Measurements from ENCODE around the gene MYCN.
"Not testable (repeated sequence)": the region's sequence is repeated elsewhere in the genome, so short reads cannot be mapped to it uniquely, and the experiment has no call there.

MYCN gene

DNA sequence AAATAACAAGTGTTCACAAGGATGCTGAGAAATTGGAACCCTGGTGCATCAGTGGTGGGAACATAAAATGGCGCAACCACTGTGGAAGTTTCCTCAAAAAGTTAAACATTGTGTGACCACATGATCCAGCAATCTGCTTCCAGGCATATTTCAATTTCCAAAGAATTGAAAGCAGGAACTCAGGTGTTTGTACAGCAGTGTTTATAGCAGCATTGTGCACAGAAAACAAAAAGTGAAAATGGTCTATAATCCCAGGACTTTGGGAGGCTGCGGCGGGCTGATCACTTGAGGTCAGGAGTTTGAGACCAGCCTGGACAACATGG lies 38.6 kb upstream of the MYCN start:
- TF ChIP-seq, protein P1, sequence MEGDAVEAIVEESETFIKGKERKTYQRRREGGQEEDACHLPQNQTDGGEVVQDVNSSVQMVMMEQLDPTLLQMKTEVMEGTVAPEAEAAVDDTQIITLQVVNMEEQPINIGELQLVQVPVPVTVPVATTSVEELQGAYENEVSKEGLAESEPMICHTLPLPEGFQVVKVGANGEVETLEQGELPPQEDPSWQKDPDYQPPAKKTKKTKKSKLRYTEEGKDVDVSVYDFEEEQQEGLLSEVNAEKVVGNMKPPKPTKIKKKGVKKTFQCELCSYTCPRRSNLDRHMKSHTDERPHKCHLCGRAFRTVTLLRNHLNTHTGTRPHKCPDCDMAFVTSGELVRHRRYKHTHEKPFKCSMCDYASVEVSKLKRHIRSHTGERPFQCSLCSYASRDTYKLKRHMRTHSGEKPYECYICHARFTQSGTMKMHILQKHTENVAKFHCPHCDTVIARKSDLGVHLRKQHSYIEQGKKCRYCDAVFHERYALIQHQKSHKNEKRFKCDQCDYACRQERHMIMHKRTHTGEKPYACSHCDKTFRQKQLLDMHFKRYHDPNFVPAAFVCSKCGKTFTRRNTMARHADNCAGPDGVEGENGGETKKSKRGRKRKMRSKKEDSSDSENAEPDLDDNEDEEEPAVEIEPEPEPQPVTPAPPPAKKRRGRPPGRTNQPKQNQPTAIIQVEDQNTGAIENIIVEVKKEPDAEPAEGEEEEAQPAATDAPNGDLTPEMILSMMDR (IDR thresholded peaks at IDR 0.05; ENCODE audit: poor library complexity, severe bottlenecking), result no peak
- H3K4me1 ChIP-seq (ENCODE audit: insufficient read depth, poor library complexity, severe bottlenecking), result no peaks in the 10 kb centered on the region
- no peaks in the 10 kb centered on the region for H3K9me3 ChIP-seq (ENCODE audit: severe bottlenecking)

DNA sequence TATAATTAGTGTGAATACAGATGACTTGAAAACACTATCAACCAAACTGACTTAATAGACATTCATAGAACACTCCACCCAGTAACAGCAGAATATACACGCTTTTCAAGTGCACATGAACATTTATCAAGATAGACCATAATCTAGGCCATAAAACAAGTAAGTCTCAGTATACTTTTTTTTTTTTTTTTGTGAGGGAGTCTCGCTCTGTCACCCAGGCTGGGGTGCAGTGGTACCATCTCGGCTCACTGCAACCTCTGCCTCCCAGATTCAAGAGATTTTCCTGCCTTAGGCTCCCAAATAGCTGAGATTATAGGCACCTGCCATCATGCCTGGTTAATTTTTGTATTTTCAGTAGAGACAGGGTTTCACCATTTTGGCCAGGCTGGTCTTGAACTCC lies 36.4 kb upstream of the MYCN start:
- H3K27ac ChIP-seq (ENCODE audit: poor library complexity, severe bottlenecking); H3K36me3 ChIP-seq (ENCODE audit: low read depth); H3K4me1 ChIP-seq (ENCODE audit: insufficient read depth, poor library complexity, severe bottlenecking); ATAC-seq (ENCODE audit: low read depth); DNase-seq (ENCODE audit: low spot score); H3K9me3 ChIP-seq (ENCODE audit: severe bottlenecking); H3K27me3 ChIP-seq (ENCODE audit: insufficient read depth, poor library complexity, severe bottlenecking); H3K4me3 ChIP-seq (ENCODE audit: severe bottlenecking): not testable (repeated sequence)

More for the DNA sequence above, 38.6 kb upstream of the MYCN start:
- Histone ChIP-seq H3K4me3 (ENCODE audit: severe bottlenecking) (no peak overlapping the region), H3K27ac (ENCODE audit: poor library complexity, severe bottlenecking) (no peak overlapping the region), H3K27me3 (ENCODE audit: insufficient read depth, poor library complexity, severe bottlenecking) (no peaks in the 10 kb centered on the region), H3K36me3 (ENCODE audit: low read depth) (no peaks in the 10 kb centered on the region)
- ATAC-seq (ENCODE audit: low read depth), result no peak
- DNase-seq (ENCODE audit: low spot score), result no peak

- ATAC-seq (ENCODE audit: low read depth) (no peak), DNase-seq (ENCODE audit: low spot score) (no peak)
- H3K27ac ChIP-seq (ENCODE audit: poor library complexity, severe bottlenecking), result no peak overlapping the region
- H3K9me3 ChIP-seq (ENCODE audit: severe bottlenecking), result no peaks in the 10 kb centered on the region
- no peaks in the 10 kb centered on the region for H3K27me3 ChIP-seq (ENCODE audit: insufficient read depth, poor library complexity, severe bottlenecking)
- H3K4me1 ChIP-seq (ENCODE audit: insufficient read depth, poor library complexity, severe bottlenecking), result no peaks in the 10 kb centered on the region
- TF ChIP-seq, protein P1 (IDR thresholded peaks at IDR 0.05; ENCODE audit: poor library complexity, severe bottlenecking), result no peak
- H3K4me3 ChIP-seq (ENCODE audit: severe bottlenecking), result no peak overlapping the region
- no peaks in the 10 kb centered on the region for H3K36me3 ChIP-seq (ENCODE audit: low read depth)
Measured at GRCh38 chr2:15905267-15905645, 35.1 kb upstream of the MYCN start.

DNA sequence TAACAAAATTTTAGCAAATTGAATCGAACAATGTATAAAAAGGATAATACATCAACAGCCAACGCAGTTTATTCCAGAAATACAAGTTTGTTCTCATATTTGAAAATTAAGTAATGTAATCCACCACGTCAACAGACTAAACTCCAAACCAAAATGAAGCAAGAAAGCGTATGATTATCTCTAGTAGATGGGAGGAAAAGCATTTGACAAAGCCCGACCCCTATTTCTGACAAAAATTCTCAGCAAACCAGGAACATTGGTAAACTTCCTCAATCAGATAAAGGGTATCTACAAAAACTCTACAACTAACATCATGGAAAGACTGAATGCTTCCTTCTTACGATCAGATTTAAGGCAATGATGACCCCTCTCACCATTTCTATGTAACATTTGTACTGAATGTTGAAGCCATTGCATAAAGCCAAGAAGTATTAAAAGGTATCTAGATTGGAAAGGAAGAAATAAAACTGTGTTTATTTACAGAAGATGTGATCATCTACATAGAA lies 34.3 kb upstream of the MYCN start:
- Histone ChIP-seq H3K27ac (ENCODE audit: poor library complexity, severe bottlenecking) (no peak overlapping the region), H3K4me1 (ENCODE audit: insufficient read depth, poor library complexity, severe bottlenecking) (no peaks in the 10 kb centered on the region), H3K4me3 (ENCODE audit: severe bottlenecking) (no peak overlapping the region), H3K36me3 (ENCODE audit: low read depth) (no peaks in the 10 kb centered on the region), H3K27me3 (ENCODE audit: insufficient read depth, poor library complexity, severe bottlenecking) (no peaks in the 10 kb centered on the region), H3K9me3 (ENCODE audit: severe bottlenecking) (no peaks in the 10 kb centered on the region)
- DNase-seq (ENCODE audit: low spot score) (no peak), ATAC-seq (ENCODE audit: low read depth) (no peak)
- TF ChIP-seq, protein P1 (IDR thresholded peaks at IDR 0.05; ENCODE audit: poor library complexity, severe bottlenecking), result no peak

DNA sequence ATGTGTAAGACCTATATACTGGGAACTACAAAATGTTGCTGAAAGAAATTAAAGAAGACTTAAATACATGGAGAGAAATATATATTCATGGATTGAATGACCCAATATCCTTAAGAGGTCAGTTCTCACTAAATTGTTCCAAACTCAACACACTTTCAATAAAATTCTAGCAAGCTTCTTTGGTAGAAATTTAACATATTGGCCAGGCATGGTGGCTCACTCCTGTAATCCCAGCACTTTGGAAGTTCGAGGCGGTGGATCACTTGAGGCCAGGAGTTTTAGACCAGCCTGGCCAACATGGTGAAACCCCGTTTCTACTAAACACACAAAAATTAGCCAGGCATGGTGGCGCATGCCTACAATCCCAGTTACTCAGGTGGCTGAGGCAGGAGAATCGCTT lies 33.6 kb upstream of the MYCN start:
- H3K4me1 ChIP-seq (ENCODE audit: insufficient read depth, poor library complexity, severe bottlenecking), result peaks cover 5% of the 10 kb centered on the region
- TF ChIP-seq, protein P1 (IDR thresholded peaks at IDR 0.05; ENCODE audit: poor library complexity, severe bottlenecking), result no peak
- no peak for ATAC-seq (ENCODE audit: low read depth)
- DNase-seq (ENCODE audit: low spot score), result no peak
- no peak overlapping the region for H3K27ac ChIP-seq (ENCODE audit: poor library complexity, severe bottlenecking)
- no peaks in the 10 kb centered on the region for H3K36me3 ChIP-seq (ENCODE audit: low read depth)
- H3K9me3 ChIP-seq (ENCODE audit: severe bottlenecking), result no peaks in the 10 kb centered on the region
- no peak overlapping the region for H3K4me3 ChIP-seq (ENCODE audit: severe bottlenecking)
- H3K27me3 ChIP-seq (ENCODE audit: insufficient read depth, poor library complexity, severe bottlenecking), result no peaks in the 10 kb centered on the region
